K562 (cell line): ENCODE measurements around the gene GALNT5. TPM values are rescaled to one million over a fixed set of nuclear protein-coding genes. Genes with fewer than 3 reads are reported as not detected.

Experiments used
- ATAC-seq: fragments of 200-7000 bp; cut with Tn5 transposase; 3 replicates; pipeline ENCODE4 v1.9.1; 2020; ENCODE audit warnings: moderate library complexity
- BruUV-seq: library from RNA; stranded (reverse); fragments of 400-500 nt; replicated peaks from 2 replicates; lab custom pipeline; 2021; lab: Mats Ljungman, UMichigan
- CTCF ChIA-PET: fragments of 300-600 bp; formaldehyde crosslinking; extraction: SDS; loops from one replicate; lab custom pipeline; 2021; ENCODE audit warnings: low intra/inter-chr PET ratio; lab: Yijun Ruan, JAX
- POLR2A ChIA-PET: fragments of 300-600, 350-650 bp; sonication (Branson Sonifier 250); formaldehyde crosslinking; extraction: SDS; loops from one replicate; lab custom pipeline; 2021; ENCODE audit warnings: antibody characterized with exemption, inconsistent platforms; lab: Yijun Ruan, JAX
- DNase-seq, 4 experiments: peaks; one replicate each; pipeline versions ENCODE4 v3.0.0 to v3.0.0-alpha.2; 2011 to 2018; ENCODE audit warnings: low spot score in 3 of 4, mixed read lengths in 3 of 4; ENCODE audit errors: extremely low read depth in 1 of 4
- FAIRE-seq: peaks from 2 replicates; lab custom pipeline; 2011; peaks lifted over from hg19 to GRCh38; lab: Jason Lieb, UNC
- H2AFZ ChIP-seq: 2 replicates; pipeline ENCODE4 v1.6.0; 2011; ENCODE audit warnings: low read depth, low read length, control low read depth, inconsistent platforms
- H3K27ac ChIP-seq: fragments of 200-600 bp; 3 replicates; pipeline ENCODE4 v1.8.0; 2011; ENCODE audit warnings: low read depth, mild to moderate bottlenecking, control low read depth, inconsistent platforms, low read length, moderate library complexity, mixed read lengths; ENCODE audit errors: extremely low read depth
- H3K27me3 ChIP-seq, 2 experiments: fragments of 300-600 bp in 1 of 2; 2 replicates in 1 of 2; 3 replicates in 1 of 2; pipeline versions ENCODE4 v1.6.0 to v1.8.0; 2011; ENCODE audit warnings: inconsistent platforms in 2 of 2, low read length in 2 of 2, mild to moderate bottlenecking in 1 of 2, mixed read lengths in 1 of 2, moderate library complexity in 1 of 2; ENCODE audit not compliant: control insufficient read depth in 2 of 2, insufficient read depth in 2 of 2
- H3K36me3 ChIP-seq: fragments of 300-600 bp; 3 replicates; pipeline ENCODE4 v1.8.0; 2011; ENCODE audit warnings: mild to moderate bottlenecking, low read length, inconsistent platforms; ENCODE audit not compliant: control insufficient read depth, insufficient read depth
- H3K4me1 ChIP-seq, 2 experiments: fragments of 200-600 bp in 1 of 2; replicated peaks in 1 of 2; 2 replicates in 1 of 2; 3 replicates in 1 of 2; pipeline versions ENCODE4 v1.5.1 to v1.8.0; 2011; ENCODE audit warnings: inconsistent platforms in 2 of 2, low read length in 2 of 2, mild to moderate bottlenecking in 1 of 2, mixed read lengths in 1 of 2, moderate library complexity in 1 of 2; ENCODE audit not compliant: control insufficient read depth in 2 of 2, insufficient read depth in 2 of 2
- H3K4me2 ChIP-seq: 2 replicates; pipeline ENCODE4 v1.6.1; 2011; ENCODE audit warnings: low read length, control low read depth, inconsistent platforms, mixed read lengths; ENCODE audit not compliant: insufficient read depth
- H3K4me3 ChIP-seq: fragments of 200-600 bp; sonication (generic), shearing (Covaris generic); 2 replicates; pipeline ENCODE4 v1.5.1; 2016; ENCODE audit warnings: control low read depth, inconsistent platforms
- H3K79me2 ChIP-seq: fragments of 200-600 bp; 3 replicates; pipeline ENCODE4 v1.8.0; 2011; ENCODE audit warnings: low read length, inconsistent platforms; ENCODE audit not compliant: control insufficient read depth, insufficient read depth
- H3K9ac ChIP-seq, 2 experiments: 2 replicates each; pipeline versions ENCODE4 v1.6.0 to v1.6.1; 2011; ENCODE audit warnings: low read depth in 2 of 2, low read length in 2 of 2, control low read depth in 1 of 2, inconsistent platforms in 1 of 2, mild to moderate bottlenecking in 1 of 2, mixed read lengths in 1 of 2; ENCODE audit not compliant: insufficient read depth in 1 of 2
- H3K9me1 ChIP-seq: one replicate; pipeline ENCODE4 v1.6.0; 2011; ENCODE audit warnings: inconsistent platforms, mild to moderate bottlenecking, low read length, moderate library complexity; ENCODE audit not compliant: control insufficient read depth, insufficient read depth
- H3K9me3 ChIP-seq: replicated peaks from 2 replicates; pipeline ENCODE4 v1.5.1; 2011; ENCODE audit warnings: low read depth, low read length, inconsistent platforms; ENCODE audit not compliant: control insufficient read depth, insufficient read depth
- H4K20me1 ChIP-seq: replicated peaks from 2 replicates; pipeline ENCODE4 v1.6.1; 2011; ENCODE audit warnings: low read length, inconsistent platforms, mixed read lengths; ENCODE audit not compliant: control insufficient read depth, insufficient read depth
- BACH1 ChIP-seq: fragments of 200-800 bp; sonication (Bioruptor generic); IDR thresholded peaks from 2 replicates; pipeline ENCODE4 v1.6.1; 2016; ENCODE audit warnings: missing genetic modification characterization, missing compliant biosample characterization
- DMBX1 ChIP-seq: fragments of 250-450 bp; sonication (Bioruptor Pico); IDR thresholded peaks from 2 replicates; pipeline ENCODE4 v1.8.0; 2022; ENCODE audit warnings: inconsistent platforms, mild to moderate bottlenecking, moderate library complexity, borderline replicate concordance
- ELF1 ChIP-seq: fragments of 200-800 bp; sonication (Bioruptor generic); IDR thresholded peaks from 2 replicates; pipeline ENCODE4 v1.6.1; 2016; ENCODE audit warnings: missing genetic modification characterization, missing compliant biosample characterization
- JUN ChIP-seq, 2 experiments: sonication (generic) in 1 of 2; formaldehyde crosslinking in 1 of 2; IDR thresholded peaks; 2 replicates each; pipeline versions ENCODE4 v1.6.1 to v1.8.0; 2012 to 2022; ENCODE audit warnings: borderline replicate concordance in 2 of 2, mild to moderate bottlenecking in 2 of 2, improper control_type of control experiment in 1 of 2, low read depth in 1 of 2, low read length in 1 of 2, missing genetic modification reagents in 1 of 2
- PHF20 ChIP-seq: fragments of 450-650 bp; IDR thresholded peaks from 2 replicates; pipeline ENCODE4 v1.6.1; 2018; ENCODE audit not compliant: partially characterized antibody
- RCOR1 ChIP-seq, 2 experiments: IDR thresholded peaks; 2 replicates each; pipeline ENCODE4 v1.6.1; 2012; ENCODE audit warnings: low read depth in 2 of 2, low read length in 2 of 2, borderline replicate concordance in 1 of 2, improper control_type of control experiment in 1 of 2
- ZFP1 ChIP-seq: fragments of 450-650 bp; formaldehyde crosslinking; IDR thresholded peaks from 2 replicates; pipeline ENCODE4 v1.4.0; 2020; ENCODE audit warnings: mild to moderate bottlenecking, mixed read lengths
- ZFX ChIP-seq: sonication (generic); formaldehyde crosslinking; IDR thresholded peaks from 2 replicates; pipeline ENCODE4 v1.8.0; 2022; ENCODE audit warnings: mild to moderate bottlenecking, missing genetic modification reagents, moderate library complexity
- ZNF589 ChIP-seq: fragments of 200-800 bp; sonication (Bioruptor generic); IDR thresholded peaks from 2 replicates; pipeline ENCODE4 v1.6.1; 2016; ENCODE audit warnings: low read depth, missing genetic modification characterization, missing compliant biosample characterization
- WGBS: fragments of 100-300 bp; shearing (Covaris generic); methylation state at CpG from one replicate; pipeline ENCODE4 v1.1.6; 2016; ENCODE audit warnings: low coverage, mixed read lengths; ENCODE audit not compliant: insufficient coverage; ENCODE audit errors: missing lambda C conversion rate; 5-methylcytosine and 5-hydroxymethylcytosine counted together
- in situ Hi-C: fragments of 300-500 bp; cut with MboI; formaldehyde crosslinking; loops from 4 replicates; pipeline ENCODE4 v1.15.0; 2018; ENCODE audit warnings: inconsistent platforms, mixed read lengths
- intact Hi-C: fragments of 100-400 bp; cut with micrococcal nuclease; formaldehyde crosslinking; loops from 2 replicates; pipeline ENCODE4 v1.14.2; 2022
- polyA plus RNA-seq, 8 experiments: library from polyadenylated mRNA; depleted of rRNA in 4 of 8; stranded (reverse) in 5 of 8; unstranded in 3 of 8; fragments of >200 nt; fragmentation: Nextera tagmentation in 2 of 8; fragmentation: Illumina TruSeq in 1 of 8; extraction: Ambion mirVana in 2 of 8; extraction: Trizol in 1 of 8; gene quantifications; 2 replicates each; pipeline versions ENCODE4 v1.2.1 to v1.2.3, GENCODE V29; 2011 to 2014; ENCODE audit warnings: inconsistent platforms in 1 of 8, missing spikeins in 1 of 8
- total RNA-seq, 7 experiments: library from RNA; depleted of rRNA in 6 of 7; stranded (reverse); fragments of >200 nt in 6 of 7; fragmentation: Illumina TruSeq in 2 of 7; extraction: Trizol in 2 of 7; gene quantifications; 2 replicates each; pipeline versions ENCODE4 v1.2.1 to v1.2.3, GENCODE V29; 2011 to 2021; ENCODE audit warnings: low replicate concordance in 1 of 7
- TF ChIP-seq, protein P1 (sequence below): sonication (generic); IDR thresholded peaks from 2 replicates; pipeline ENCODE4 v1.6.1; 2016
- TF ChIP-seq, protein P2 (sequence below): sonication (generic); formaldehyde crosslinking; IDR thresholded peaks from 2 replicates; pipeline ENCODE4 v1.8.1; 2022; ENCODE audit warnings: missing genetic modification reagents

GALNT5 gene
- total and polyA plus RNA-seq, 9 of the 15 experiments (the other 6 are each of a cell fraction or from before 2014, with no cell fraction given), result 21.6 to 73.0 (median 54.7) TPM

- H4K20me1 ChIP-seq, result no peaks in the 10 kb centered on the region
- FAIRE-seq, result no peak
- BruUV-seq, result no TSS peak
- ATAC-seq, result no peak
- POLR2A ChIA-PET, result interaction anchor here (1.1 to 5.9 kb wide), 2 partner anchors 12 to 571 kb away, joined by 3 to 28 read pairs; no protein-coding TSS in a partner anchor
- peak overlapping the region; percentile 94 for H3K27ac ChIP-seq
- peaks cover 59% of the 10 kb centered on the region for H3K79me2 ChIP-seq
- 43% methylated on average over 3 of the region's 3 CpGs for WGBS
- peak; percentile 28; the same call in 1 of the 2 replicates for TF ChIP-seq DMBX1 (CRISPR knock-in tag)
- TF ChIP-seq, protein P1, sequence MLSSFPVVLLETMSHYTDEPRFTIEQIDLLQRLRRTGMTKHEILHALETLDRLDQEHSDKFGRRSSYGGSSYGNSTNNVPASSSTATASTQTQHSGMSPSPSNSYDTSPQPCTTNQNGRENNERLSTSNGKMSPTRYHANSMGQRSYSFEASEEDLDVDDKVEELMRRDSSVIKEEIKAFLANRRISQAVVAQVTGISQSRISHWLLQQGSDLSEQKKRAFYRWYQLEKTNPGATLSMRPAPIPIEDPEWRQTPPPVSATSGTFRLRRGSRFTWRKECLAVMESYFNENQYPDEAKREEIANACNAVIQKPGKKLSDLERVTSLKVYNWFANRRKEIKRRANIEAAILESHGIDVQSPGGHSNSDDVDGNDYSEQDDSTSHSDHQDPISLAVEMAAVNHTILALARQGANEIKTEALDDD, result peak; percentile 68; the same call in 1 of the 2 replicates
- 0 out of 2 replicates have a peak, but pooled peaks have one; percentile 15 for TF ChIP-seq BACH1 (tag)
- TF ChIP-seq ELF1 (tag), result 0 out of 2 replicates have a peak, but pooled peaks have one; percentile 28
- no peak for TF ChIP-seq PHF20
- no peak for TF ChIP-seq ZFP1 (CRISPR knock-in tag)
- peak; percentile 8; the same call in 1 of the 2 replicates for TF ChIP-seq JUN (IDR thresholded peaks at IDR 0.05; ENCODE audit: borderline replicate concordance, low read depth, low read length)
- TF ChIP-seq JUN (CRISPR knock-in tag; IDR thresholded peaks at IDR 0.05; ENCODE audit: borderline replicate concordance), result no peak
- 0 out of 2 replicates have a peak, but pooled peaks have one; percentile 16 for TF ChIP-seq ZNF589
- peak in 1 of 2 experiments; percentile 40; a peak in 1 of 4 replicates for TF ChIP-seq RCOR1 (IDR thresholded peaks at IDR 0.05; ENCODE audit: borderline replicate concordance in 1 of 2, low read depth in 2 of 2, low read length in 2 of 2)
- peak; percentile 4; the same call in 1 of the 2 replicates for TF ChIP-seq ZFX
- TF ChIP-seq, protein P2, sequence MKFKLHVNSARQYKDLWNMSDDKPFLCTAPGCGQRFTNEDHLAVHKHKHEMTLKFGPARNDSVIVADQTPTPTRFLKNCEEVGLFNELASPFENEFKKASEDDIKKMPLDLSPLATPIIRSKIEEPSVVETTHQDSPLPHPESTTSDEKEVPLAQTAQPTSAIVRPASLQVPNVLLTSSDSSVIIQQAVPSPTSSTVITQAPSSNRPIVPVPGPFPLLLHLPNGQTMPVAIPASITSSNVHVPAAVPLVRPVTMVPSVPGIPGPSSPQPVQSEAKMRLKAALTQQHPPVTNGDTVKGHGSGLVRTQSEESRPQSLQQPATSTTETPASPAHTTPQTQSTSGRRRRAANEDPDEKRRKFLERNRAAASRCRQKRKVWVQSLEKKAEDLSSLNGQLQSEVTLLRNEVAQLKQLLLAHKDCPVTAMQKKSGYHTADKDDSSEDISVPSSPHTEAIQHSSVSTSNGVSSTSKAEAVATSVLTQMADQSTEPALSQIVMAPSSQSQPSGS (CRISPR knock-in tag), result no peak
- in situ Hi-C loops (no loop called here), intact Hi-C loops (no loop called here)
- H3K4me1 ChIP-seq, result peaks cover 3 to 23% of the 10 kb centered on the region in 2 experiments; a peak in 2 of 5 replicates
- no peaks in the 10 kb centered on the region for H3K9me1 ChIP-seq
- H3K4me3 ChIP-seq, result peak overlapping the region; percentile 53; the same call in 1 of the 2 replicates
- no peaks in the 10 kb centered on the region for H3K27me3 ChIP-seq
- no peaks in the 10 kb centered on the region for H3K9me3 ChIP-seq
- peak in 1 of 4 experiments; percentile 42 for DNase-seq
- peak overlapping the region; percentile 86 for H2AFZ ChIP-seq
- CTCF ChIA-PET, result no interaction called here
- H3K9ac ChIP-seq, result peak overlapping the region in 1 of 2 experiments; percentile 92; a peak in 2 of 4 replicates
- peaks cover 16% of the 10 kb centered on the region for H3K36me3 ChIP-seq
- peak overlapping the region; percentile 76 for H3K4me2 ChIP-seq
Observed at GRCh38 chr2:157256626-157257025, 879 bp upstream of the GALNT5 start.
